GM18499 (cell line): Measurements from ENCODE around the gene KISS1.

Experiments used
- ATAC-seq: cut with Tn5 transposase; IDR thresholded peaks from one replicate; pipeline ENCODE4 v1.9.1; 2021; ENCODE audit warnings: moderate number of reproducible peaks; ENCODE audit not compliant: insufficient read depth, unreplicated experiment

KISS1 gene

DNA sequence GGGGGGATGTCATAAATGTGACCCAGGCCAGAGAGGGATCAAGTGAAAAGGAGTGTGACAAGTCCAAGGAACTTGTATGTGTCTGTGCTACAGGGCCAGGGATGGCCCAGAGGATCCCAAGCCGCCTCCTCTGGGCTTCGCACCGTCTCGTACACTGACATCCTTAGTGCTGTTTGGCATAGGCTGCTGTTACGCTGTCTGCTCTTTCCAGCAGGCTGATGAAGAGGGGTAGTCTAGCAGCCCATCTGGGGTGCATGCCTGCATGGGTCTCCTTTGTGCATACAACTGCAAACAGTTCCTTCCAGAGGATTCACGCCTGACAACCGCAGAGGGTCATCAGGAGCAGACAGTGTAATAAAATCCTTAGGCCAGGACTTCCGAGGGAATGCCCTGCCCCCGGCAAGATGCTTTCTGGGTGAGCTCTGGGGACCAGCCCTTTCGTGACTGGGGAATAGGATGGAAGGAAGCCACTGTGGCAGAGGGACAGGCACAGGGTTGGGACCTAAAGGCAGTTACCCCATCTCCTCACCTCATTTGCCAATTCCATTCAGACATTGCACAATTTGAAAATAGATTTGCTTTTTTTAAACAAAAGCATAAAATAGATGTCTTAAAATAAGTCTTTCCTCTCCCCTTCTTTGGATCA is 23.8 kb upstream of the KISS1 start:
- ATAC-seq = no peak

DNA sequence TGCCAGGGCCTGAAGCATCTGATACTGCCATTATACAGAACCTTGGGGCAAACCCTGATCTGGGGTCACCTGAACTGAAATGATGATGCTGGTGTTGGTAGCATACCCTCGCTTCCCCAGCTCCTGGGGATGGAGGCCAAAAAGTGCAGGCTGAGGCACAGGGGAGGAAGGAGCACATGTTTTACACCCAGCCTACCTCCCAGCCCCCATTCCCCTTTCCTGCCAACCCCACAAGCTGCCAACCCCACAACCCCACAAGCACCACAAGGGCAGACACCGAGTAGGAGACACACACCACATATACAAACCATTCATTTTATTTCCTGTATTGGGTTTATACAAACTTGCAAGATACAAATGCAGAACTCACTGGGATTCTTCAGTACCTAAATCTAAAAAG is 22.3 kb upstream of the KISS1 start:
- ATAC-seq = no peak

DNA sequence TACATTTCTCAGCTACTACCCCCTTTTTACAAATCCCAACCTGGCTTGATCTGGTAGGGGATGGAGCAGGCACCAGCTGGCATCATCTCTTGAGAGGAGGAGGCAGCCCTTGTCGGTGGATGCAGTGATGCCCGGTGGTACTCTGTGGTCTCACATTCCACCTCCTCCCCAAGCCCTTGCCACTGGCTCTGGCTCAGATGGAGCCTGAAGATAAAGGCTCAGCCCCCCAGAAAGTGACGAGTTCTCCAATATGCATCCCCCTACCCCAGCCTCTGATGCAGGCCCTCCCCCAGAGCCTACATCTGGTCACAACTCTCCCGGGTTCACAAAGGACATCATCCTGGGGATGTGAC is 21.3 kb upstream of the KISS1 start:
- ATAC-seq = no peak

DNA sequence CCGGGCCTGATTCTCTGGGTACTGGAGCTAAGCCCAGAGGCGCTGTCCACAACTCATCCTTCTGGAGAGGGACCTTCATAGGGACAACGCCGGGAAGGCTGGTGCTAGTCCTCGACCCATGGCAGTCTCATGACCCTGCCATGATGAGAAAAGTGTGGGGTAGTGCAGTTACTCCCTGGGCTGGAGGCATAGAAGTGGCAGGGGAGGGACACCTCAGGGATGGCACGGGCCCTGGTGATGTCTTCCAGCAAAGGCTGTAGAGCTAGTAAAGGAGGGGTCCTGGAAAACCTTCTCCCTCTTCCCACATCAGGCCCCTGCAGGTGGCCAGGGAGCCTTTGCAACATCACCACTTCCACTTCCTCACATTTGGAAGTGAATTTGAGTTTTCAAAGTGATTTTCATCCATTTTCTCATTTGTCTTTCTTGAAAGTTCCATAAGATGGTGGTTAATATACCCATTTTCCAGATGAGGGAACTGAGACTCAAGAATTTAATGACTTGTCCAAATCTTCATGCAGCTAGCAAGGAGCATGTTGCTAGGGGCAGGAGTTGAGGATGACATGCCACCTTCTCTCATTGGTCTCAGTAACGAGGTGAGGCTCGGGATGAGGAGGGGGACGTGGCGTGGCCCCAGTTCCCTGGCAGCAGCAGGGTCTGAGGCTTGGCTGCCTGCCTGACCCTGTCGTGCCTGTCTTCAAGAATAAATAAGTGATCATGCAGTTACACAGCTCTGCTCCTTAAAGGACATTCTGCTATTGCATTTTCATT is 20.8 kb upstream of the KISS1 start:
- no peak for ATAC-seq

DNA sequence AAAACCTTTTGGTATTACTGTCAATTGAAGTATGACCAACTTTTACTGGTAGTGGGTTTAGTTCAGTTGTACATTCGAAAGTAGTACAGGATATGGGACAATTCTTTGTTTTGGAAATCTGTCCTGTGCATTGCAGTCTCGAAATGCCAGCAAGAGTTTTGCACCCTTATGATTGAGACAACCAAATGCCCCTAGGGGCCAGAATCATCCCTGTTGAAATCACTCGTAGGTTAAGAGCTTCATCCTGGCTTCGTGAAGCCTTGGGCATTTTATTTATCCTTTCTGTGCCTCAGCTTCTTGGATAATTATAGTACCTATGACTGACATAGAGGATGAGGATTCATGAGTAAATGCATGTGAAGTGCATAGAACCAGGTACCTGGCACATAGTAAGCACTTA is 19.9 kb upstream of the KISS1 start:
- no peak for ATAC-seq

DNA sequence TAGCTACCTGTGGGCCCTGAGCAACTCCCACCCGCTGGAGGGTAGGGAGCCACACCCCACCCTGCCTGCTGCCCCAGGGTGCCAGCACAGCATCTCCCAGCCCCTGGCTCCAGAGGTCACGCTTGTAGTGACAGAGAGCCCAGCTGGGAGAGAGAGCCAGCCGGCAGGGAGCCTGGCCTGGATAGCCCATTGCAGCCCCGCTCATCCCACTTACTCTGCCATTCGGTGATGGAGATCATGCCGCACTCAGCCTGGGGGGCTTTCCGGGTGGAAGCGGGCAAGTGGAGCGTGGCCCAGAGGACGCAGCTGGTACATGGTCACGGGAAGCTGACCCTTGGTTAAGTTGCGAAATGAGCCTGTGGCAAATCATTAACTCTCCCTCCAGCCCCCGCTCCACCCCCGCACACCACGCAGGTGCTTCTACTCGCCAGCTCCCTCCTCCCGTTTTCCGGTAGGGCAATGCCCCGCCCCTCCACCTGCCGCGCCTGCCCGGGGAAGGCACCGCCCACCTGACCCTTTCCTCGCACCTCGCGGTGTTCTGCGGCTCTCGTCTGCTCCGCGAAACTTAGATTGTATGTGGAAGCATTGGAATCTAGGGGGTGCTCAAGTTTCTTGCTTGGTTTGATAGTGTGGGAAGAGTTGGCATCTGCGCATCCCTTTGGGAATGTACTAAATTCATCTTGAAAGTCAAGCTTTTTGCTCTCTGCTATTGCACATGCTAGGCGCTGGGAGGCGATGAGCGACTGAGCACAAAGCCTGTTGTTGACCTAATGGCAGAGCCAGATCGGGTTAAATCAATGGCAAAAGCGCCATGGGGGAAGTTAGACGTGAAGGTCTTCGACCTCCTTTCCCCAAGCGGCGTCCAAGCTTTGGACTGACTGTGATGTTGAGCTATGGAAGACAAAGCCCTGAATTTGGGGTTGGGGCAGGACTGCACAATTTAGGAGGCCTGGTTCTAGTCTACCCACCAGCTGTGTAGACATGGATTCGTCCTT is 17.7 kb upstream of the KISS1 start, which contains the start of gene GOLT1A:
Gene GOLT1A, minus strand, starts transcription at position 321 of the 995 bp plus-strand sequence. Its CDS starts 82 bp downstream, at position 239.
- ATAC-seq = no peak

DNA sequence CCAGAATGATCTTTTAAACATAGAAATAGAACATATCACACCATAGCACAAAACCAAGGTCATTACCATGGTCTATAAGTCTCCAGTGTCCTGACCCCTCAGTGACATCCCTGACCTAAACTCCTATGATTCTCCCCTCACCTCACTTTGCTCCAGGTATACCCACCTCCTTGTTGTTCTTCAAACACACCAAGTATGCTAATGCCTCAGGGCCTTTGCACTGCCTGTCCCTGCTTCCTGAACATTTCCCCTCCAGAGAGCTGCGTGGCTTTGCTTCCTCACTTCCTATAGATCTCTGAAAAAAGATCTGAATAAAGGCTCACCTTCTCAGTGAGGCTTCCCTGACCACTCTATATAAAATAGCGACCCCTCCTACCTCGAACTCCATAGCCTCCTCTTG is 16.4 kb upstream of the KISS1 start:
- no peak for ATAC-seq

DNA sequence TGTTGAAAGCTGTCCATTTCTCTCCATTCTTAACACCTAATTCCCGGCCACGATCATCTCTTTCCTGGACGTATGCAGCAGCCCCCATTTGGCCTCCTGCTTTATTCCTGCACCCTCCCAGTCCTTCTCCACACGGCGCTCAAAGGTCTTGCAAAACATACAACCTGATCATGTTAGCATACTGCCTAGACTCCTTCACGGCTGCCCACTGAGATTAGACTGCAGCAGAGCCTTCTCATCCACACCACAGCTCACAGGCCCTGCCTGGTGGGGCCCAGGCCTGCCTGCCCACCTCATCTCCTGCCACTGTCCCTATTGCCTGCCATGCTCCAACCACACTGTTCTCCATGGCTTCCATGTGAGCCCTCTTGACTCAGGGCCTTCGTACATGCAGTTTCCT is 14.8 kb upstream of the KISS1 start:
- no peak for ATAC-seq

DNA sequence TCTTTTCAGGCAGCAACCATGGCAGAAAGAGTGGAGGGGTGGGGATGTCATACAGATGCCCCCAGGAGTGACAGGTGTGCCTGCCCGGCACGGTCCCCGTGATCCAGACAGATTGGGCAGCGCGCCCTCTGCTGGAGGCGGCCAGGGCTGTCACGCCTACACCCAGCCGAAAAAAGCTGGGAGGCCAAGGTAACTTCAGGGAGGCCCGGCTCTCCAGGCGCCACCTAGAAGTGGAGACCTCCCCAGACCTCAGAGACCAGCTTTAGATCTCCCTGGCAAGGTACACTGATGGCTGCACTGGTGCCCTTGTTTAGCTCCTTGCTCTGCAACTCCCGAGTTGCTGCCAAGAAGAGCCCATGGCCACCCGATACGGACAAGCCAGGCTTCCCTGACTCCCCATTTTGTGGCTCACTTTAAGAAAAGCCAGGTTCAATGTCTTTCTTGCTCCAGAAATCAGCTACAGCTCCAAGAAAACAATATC is 10.9 kb upstream of the KISS1 start:
- ATAC-seq = no peak

DNA sequence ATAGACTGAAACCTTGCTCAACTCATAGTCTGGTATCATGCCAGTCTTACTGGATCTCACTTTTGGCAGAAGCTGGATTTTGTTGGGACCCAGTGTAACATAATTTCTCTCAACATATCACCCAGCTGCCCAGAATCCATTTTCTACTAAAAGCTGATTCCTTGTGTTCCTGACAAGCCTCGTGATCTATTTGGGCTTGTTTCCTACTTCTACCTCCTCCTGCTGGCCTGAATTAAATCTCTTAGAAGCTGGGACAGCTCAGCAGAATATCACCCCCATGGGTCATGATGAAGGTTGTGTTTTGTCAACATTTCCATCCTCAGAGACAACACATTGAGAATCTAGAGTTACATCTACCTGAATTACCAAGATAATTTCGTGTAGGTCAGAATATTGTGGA is 9.8 kb upstream of the KISS1 start:
- no peak for ATAC-seq

DNA sequence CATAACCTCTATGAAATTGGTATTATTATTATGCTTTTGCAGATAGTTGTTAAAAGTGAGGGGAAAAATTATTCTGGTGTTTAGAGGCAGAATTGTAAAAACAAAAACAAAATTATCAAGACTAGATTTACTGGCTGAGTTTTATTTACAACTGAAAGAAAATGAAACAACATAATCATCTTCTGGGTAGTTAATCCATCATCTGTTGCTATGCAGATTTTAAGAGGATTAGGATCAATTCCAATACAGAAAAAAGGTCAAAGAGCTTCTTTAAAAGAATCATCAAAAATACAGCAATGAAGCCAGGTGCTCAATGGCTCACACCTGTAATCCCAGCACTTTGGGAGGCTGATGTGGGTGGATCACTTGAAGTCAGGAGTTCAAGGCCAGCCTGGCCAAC is 9.2 kb upstream of the KISS1 start:
- no peak for ATAC-seq

DNA sequence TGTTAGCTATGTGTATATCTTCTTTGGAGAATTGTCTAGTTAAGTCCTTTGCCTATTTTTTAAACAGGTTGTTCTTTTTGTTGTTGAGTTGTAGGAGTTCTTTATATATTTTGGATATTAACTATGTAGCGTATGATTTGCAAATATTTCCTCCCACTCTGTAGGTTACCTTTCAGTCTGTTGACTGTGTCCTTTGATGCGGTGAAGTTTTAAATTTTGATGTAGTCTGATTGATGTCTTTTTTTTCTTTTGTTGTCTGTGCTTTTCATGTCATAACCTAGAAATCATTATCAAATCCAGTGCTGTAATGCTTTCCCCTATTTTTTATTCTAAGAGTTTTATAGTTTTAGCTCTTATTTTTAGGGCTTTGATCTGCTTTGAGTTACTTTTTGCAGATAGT is 8.7 kb upstream of the KISS1 start:
- ATAC-seq = no peak

DNA sequence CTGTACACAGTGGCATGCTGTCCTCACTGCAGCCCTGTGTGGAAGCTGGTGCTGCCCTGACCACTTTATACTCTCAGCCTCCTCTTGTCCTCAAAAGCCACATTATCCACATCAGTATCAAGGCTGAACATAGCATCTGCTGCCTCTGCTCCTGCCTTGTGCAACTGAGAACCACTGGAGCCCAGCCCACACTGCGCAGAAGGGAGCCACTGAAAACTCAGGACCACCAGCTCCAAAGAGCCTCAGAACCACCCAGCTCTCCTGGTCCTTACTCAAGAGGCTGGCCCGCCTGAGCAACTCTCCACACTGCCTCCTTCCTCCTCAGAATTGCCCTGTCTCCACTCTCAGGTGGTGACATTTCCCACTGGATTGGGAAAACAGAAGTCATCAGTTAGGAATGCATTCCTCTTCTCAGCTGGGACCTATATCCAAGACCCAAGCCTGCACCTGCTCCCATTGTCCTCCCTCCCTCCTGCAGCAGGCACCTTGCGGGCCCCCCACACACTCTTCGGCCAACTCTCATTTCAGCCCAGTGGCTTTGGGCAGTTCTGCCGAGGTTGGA is 7.0 kb upstream of the KISS1 start:
- ATAC-seq = no peak

DNA sequence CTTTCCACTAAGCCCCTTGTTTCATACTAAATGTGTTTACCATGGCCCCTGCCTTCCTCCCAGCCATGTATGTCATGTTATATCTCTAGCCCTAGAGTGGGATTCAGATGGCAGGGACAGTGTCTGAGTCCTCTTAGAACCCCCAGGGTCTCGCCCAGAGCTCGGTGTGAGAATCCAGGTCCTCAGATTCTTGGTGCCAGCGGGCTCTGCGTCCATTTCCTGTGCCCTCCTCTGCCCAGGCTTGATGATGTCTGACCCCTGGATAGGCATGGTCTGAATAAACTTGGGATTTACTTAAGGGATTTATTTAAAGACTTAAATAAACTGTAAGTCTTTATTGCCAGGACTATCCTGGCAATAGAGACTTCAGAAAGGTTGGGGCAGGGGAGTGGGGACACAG is 6.2 kb upstream of the KISS1 start:
- no peak for ATAC-seq

DNA sequence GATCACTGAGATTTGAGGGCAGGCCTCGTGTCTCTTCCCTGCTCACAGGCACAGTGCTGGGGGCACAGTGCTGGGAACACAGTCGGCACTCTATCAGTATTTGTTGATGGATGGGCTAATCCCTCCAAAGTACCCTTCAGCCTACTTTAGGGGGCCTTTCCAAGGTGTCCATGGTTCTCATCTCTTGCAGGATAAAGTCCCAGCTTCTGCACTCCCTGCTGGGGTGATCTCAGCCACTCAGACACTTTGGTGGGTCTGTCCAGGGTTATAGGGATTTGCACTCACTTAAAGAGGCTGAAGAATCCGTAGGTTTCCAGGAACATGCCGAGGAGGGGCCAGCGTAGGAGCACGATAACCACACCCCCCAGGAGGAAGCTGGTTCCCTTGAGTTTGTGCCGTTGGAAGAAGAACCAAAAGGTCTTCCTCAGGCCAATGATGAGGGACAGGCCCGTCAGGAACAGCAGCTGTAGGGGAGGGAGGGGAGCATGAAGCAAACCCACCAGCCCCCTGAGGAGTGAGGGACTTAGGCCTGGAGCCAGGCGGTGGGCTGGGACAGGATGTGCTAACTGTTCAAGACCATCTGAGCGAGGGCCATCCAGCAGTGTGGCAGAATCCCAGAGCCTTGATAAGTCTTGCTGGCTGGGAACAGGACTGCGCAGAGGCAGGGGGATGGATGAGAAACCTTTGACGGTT is 5.2 kb upstream of the KISS1 start:
- ATAC-seq = no peak

DNA sequence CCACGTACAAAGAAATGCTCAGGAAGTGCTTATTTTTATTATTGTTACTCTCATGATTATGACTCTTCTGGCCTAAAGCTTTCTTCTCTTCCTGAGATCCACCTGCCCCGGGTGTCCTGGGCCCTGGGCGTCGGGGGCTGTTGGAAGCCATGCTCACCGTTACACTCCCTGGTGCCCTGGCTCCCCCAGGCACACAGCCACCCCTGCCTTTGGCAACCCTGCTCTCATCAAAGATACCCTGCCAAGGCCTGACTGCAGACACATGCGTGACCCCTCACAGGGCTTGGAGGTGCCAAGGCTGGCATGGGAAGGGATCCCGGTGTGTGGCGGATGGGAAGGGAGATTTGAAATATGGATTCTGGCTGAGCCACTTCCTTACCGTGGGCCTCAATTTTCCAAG is 3.3 kb upstream of the KISS1 start:
- ATAC-seq = no peak

DNA sequence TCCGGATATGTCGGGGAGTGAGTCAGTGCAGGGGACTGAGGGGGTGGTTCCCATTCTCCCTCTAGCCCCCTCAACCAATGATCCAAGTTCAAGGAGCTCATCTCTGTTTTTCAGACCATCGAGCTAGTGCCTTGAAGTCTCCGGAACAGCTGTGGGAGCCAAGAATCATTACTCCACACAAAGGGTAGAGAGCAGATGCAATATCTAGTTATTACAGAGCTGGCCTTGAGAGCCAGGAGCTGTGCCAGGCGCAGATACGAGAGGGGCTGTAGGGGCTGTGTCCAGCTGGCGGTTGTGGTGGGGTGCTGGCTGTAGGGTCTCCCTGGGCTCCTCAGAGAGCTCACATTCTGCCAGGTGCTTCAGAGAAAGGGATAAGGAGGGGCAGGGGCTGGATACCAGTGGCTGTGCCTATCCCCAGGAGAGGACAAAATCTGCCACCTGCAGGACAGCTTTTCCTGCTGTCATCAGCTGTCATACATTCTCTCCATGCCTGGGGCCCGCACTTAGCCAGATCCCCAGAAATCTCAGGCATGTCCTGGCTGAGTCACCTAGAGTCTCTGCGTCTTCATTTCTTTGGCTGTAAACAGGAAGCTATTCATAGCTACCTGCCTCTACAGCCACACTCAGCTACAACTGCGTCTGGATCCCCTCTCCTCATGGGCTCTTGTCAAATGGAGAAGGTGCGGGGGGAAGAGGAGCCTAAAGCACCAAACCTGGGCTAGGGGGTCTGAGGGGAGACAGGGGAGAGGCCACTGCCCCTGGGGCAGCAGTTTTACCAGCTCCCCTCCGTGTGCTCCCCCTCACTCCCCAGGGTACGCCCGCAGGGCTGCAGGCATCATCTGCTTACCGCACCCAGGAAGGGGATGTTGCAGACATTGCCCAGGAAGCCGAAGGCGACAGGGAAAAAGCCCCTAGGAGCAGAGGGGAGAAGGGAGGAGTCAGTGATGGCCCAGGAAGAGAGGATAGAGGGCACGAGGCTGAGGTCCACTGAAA is 2.4 kb upstream of the KISS1 start:
- ATAC-seq = no peak

DNA sequence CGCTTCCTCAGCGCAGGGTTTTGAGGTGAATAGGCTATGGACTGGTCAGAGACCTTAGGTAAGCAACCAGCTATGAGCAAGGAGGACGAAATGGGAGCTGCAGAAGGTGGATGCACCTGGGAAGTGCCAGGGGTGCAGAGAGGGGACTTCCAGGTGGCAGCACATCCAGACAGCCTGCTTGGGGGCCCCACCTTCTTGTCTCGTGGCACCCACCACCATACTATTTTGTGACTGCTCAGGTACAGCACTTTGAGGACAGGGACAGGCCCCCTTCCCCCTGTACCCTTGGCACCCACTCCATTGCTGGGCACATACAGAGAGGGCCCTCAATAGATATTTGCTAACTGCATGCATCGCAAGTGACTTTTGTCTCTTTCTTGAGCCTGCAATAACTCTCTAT is 777 bp upstream of the KISS1 start:
- ATAC-seq = no peak

DNA sequence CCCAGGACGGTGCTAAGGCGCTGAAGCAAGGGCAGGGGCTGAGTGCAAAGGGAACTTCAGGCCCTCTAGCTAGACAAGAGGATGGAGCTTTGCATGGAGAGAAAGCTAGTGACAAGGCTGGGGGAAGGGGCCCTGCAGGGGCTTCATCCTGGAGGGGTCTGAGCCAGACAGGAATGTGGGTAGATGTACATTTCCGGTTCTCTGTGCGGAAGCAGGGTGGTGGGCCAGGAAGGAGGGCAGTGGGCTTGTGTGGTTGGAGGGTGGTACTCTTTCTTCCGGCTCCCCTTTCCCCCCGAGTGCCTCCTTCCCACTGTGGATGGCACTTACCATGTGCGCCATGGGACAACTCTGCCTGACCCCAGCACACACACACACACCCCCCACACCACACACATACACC is 1.5 kb downstream of the KISS1 start:
- no peak for ATAC-seq
